ENCODE measurements around the gene HYDIN. TPM values are rescaled to one million over a fixed set of nuclear protein-coding genes. Genes with fewer than 3 reads are reported as not detected.

HYDIN gene
- total and polyA plus RNA-seq, 9 of the 15 experiments (the other 6 are each of a cell fraction or from before 2014, with no cell fraction given) = 0.08 to 0.43 (median 0.14) TPM; not detected in 1

- Histone ChIP-seq H3K9ac (ENCODE audit: insufficient read depth in 1 of 2, low read depth in 2 of 2, low read length in 2 of 2) (no peak overlapping the region), H3K4me3 (no peak overlapping the region), H3K79me2 (ENCODE audit: control insufficient read depth, insufficient read depth, low read length) (no peaks in the 10 kb centered on the region), H2AFZ (ENCODE audit: low read depth, low read length) (no peak overlapping the region), H3K4me1 (replicated peaks in 1 of 2; ENCODE audit: control insufficient read depth in 2 of 2, insufficient read depth in 2 of 2, low read length in 2 of 2) (no peaks in the 10 kb centered on the region), H3K27ac (ENCODE audit: extremely low read depth, low read depth, low read length) (no peak overlapping the region), H3K9me3 (replicated peaks; ENCODE audit: control insufficient read depth, insufficient read depth, low read depth, low read length) (peaks cover 3% of the 10 kb centered on the region; the same call in 1 of the 2 replicates), H3K4me2 (ENCODE audit: insufficient read depth, low read length) (no peak overlapping the region), H3K9me1 (ENCODE audit: control insufficient read depth, insufficient read depth, low read length) (no peaks in the 10 kb centered on the region), H3K36me3 (ENCODE audit: control insufficient read depth, insufficient read depth, low read length) (peaks cover 72% of the 10 kb centered on the region; the same call in 2 of the 3 replicates), H3K27me3 (ENCODE audit: control insufficient read depth in 2 of 2, insufficient read depth in 2 of 2, low read length in 2 of 2) (no peaks in the 10 kb centered on the region), H4K20me1 (replicated peaks; ENCODE audit: control insufficient read depth, insufficient read depth, low read length) (no peaks in the 10 kb centered on the region)
- ChIA-PET CTCF (ENCODE audit: low intra/inter-chr PET ratio) (no interaction called here), POLR2A (interaction anchor here (1.6 kb wide), 1 partner anchor 125 kb away, joined by 5 read pairs; no protein-coding TSS in a partner anchor)
- in situ Hi-C loops (cut with MboI) = no loop called here
- ATAC-seq = peak; percentile 78
- 88% methylated on average over 8 of the region's 8 CpGs for WGBS (ENCODE audit: insufficient coverage, low coverage, missing lambda C conversion rate)
- BruUV-seq (replicated peaks) = no TSS peak
- DNase-seq (ENCODE audit: extremely low read depth in 1 of 4, low spot score in 3 of 4) = peak in 2 of 4 experiments; percentile 25 to 29
- FAIRE-seq = peak; percentile 65
- intact Hi-C loops (cut with micrococcal nuclease) = loop anchor here (10.0 kb wide), 1 partner anchor 404 kb away; no protein-coding TSS in a partner anchor
- TF ChIP-seq RNF219 (CRISPR knock-in tag; IDR thresholded peaks at IDR 0.05) (no peak), PHB (CRISPR knock-in tag; IDR thresholded peaks at IDR 0.05) (no peak), BDP1 (IDR thresholded peaks at IDR 0.05; ENCODE audit: insufficient read depth, insufficient read length) (peak; percentile 32), ZBTB40 (IDR thresholded peaks at IDR 0.05) (0 out of 2 replicates have a peak, but pooled peaks have one; percentile 52), ZBTB40 (CRISPR knock-in tag; IDR thresholded peaks at IDR 0.05) (no peak), MCM3 (IDR thresholded peaks at IDR 0.05) (no peak), NONO (IDR thresholded peaks at IDR 0.05; ENCODE audit: low read depth in 2 of 2, low read length in 1 of 2) (no peak), HIVEP1 (CRISPR knock-in tag; IDR thresholded peaks at IDR 0.05) (no peak), MTA1 (IDR thresholded peaks at IDR 0.05; ENCODE audit: borderline replicate concordance) (no peak), IFI16 (CRISPR knock-in tag; IDR thresholded peaks at IDR 0.05) (no peak), MITF (IDR thresholded peaks at IDR 0.05) (no peak)
Observed at GRCh38 chr16:70778901-70779309, 451.6 kb downstream of the HYDIN start.
